Measurements from ENCODE around the gene SLC38A3.
"Not testable (repeated sequence)": the region's sequence is repeated elsewhere in the genome, so short reads cannot be mapped to it uniquely, and the experiment has no call there.

SLC38A3 gene

DNA sequence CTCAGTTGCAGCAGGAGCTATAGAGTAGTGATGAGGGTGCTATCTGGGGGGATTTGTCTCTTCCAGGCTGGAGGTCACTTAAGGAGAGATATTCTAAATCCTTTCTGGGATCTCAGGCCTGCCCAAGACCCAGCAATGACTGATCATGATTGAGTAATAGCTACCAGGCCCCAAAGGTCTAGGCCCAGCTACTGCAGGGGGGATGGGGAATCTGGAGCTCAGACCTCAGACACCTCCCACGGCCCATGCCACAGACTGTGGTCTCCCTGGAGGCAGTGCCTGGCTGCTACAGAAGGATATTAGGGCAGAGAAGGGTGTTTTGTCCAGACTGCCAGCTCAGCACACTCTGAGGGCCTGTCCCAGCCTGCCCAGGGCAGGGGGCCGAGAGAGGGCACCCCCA, 6.9 kb downstream of the SLC38A3 start:
- no peak for DNase-seq

DNA sequence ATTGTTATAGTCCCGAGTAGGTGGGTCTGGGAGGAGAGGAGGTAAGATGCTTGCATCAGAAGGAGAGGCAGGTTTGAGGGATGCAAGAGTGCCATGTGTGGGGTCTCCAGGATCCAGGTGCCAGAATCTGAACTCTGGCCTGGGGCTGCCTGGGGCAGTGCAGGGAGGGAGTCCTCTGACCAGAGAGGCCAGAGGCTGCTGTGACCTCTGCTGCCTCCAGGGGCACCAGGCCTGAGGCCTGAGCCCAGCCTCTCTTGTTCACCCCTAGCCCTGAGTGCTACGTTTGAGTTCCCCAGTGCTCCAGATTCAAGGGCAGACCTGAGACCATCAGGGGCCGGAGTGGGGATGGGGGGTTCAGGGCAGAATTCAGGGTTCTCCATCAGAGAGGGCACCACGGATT, 7.4 kb downstream of the SLC38A3 start:
- DNase-seq: no peak

GRCh38 chr3:50212971-50213370, 7.9 kb downstream of the SLC38A3 start:
- DNase-seq: no peak

DNA sequence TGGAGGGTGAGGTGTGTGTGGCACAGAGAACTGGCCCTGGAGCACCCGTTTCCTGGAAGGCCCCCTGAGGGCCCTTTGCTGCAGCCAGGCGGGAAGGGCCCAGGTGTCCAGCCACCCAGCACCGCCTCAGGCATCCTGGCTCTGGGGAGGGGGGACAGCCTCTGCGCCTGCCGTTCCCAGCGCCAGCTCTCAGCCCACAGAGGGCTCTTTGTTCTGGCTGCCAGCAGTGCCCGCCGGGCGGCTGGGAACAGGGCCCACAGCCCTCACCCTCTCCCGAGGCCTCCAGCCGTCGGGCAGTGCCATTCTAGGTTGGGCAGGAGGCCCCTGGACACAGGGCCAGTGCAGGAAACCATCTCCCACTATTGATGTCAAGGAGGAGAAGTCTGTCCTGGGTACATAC, 8.3 kb downstream of the SLC38A3 start:
- DNase-seq: no peak

GRCh38 chr3:50214824-50215223, 9.8 kb downstream of the SLC38A3 start:
- DNase-seq: no peak

GRCh38 chr3:50215529-50215928, 10.5 kb downstream of the SLC38A3 start:
- DNase-seq: no peak

DNA sequence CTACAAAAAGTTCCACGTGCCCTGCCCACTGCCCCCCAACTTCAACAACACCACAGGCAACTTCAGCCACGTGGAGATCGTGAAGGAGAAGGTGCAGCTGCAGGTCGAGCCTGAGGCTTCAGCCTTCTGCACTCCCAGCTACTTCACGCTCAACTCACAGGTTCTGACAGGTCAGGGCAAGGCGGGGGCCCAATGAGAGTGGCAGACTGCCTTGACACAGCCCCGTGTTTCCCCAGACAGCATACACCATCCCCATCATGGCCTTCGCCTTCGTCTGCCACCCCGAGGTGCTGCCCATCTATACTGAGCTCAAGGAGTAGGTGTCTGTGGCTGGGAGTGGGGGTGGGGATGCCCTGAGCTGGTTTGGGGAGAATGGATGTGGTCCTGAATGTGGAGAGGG, 12.6 kb downstream of the SLC38A3 start:
- no peak for DNase-seq

- no peak for DNase-seq
Measured at GRCh38 chr3:50218448-50218847, 13.4 kb downstream of the SLC38A3 start.

- DNase-seq: no peak
Measured at GRCh38 chr3:50219285-50219684, 14.2 kb downstream of the SLC38A3 start.

DNA sequence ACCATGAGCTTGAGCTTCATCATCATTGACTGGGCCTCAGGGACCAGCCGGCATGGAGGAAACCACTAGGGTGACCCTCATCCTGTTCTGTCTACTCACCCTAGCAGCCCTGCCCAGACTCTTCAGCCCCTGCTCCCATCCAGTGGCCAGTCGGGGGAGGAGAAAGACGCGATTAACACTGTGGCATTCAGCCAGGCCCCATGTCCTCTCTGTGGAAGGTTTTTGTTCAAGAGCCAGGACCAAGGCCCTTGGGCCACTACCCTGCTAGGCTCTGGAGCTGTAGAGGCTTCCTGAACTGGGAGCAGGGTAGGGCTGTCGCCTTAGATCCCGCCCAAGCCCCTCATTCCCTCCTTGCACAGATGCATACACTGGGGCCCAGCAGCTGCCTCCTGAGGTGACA, 15.0 kb downstream of the SLC38A3 start:
- DNase-seq: no peak

- no peak for DNase-seq
Measured at GRCh38 chr3:50221051-50221410, 16.0 kb downstream of the SLC38A3 start.

- DNase-seq: no peak
Measured at GRCh38 chr3:50221411-50222168, 16.5 kb downstream of the SLC38A3 start.

DNA sequence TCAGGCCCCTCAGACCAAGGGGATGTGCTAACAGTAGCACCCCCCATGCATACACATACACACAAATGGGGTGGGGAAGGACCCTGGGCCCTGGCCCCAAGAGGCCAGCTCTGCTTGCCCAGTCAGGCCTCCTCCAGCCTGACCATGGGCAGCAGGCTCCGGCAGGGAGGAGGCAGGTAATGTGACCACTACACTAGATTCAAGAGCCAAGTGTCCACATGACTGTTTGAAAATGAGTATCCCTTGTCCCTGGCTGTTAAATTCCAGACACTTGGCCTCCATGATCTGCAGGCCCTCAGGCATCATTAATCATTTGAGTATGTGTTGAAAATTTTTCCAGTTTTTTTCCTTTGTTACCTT, 17.1 kb downstream of the SLC38A3 start:
- DNase-seq: no peak

DNA sequence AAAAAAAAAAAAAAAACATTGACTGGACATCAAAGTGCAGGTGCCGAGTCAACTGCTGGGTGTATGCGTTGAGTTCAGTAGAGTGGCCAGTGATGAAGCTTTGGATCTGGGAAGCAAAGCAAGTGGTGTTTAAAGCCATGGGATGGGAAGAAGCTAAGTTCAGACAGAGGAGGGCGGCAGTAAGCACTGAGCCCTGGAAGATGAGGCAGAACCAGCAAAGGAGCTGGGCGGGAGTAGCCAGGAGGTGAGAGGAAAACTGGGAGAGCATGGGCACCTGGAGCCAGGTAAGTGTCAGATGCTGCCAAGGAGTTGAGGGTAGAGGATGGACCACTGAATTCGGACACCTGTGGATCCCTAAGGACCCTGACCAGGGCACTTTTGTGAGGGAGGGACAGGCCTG, 19.6 kb downstream of the SLC38A3 start:
- DNase-seq: no peak

- no peak for DNase-seq
Measured at GRCh38 chr3:50226888-50227389, 21.9 kb downstream of the SLC38A3 start.

DNA sequence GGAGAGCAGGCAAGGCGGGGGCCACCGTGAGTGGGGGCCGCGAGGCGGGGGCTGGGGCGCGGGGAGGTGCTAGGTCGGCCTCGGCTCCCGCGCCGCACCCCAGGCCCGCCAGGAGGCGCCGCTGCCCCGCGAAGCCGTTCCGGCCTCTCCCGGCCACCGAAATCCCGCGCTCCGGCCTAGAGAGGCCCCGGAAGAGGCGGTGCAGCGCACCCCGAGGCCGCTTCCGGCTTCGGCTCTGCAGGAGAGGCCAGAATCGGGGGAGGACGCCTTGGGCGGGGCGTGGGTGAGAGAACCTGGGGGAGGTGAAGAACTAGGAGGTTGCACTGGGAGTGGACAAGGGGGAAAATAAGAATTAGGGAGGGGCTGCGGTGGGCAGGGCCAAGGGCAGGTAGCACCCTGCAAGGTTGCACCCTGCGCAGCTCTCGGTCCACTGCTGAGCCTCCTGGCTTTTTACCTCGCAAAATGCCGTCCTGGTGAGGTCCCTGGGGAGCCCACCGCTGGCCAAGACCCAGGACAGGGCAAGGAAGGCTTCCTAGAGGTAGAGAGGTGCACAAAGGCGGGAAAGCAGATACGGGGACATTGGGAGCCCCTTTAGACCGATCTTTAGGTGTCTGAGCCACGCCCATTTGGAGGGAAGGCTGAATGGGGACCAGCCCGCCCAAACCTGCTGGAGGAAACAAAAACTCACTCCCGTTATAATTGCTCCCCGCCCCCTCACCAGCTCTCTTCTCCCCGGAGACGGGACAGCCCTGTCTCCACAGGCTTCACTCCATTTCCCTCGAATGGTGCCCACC, 22.5 kb downstream of the SLC38A3 start:
- DNase-seq: peak; percentile 95

DNA sequence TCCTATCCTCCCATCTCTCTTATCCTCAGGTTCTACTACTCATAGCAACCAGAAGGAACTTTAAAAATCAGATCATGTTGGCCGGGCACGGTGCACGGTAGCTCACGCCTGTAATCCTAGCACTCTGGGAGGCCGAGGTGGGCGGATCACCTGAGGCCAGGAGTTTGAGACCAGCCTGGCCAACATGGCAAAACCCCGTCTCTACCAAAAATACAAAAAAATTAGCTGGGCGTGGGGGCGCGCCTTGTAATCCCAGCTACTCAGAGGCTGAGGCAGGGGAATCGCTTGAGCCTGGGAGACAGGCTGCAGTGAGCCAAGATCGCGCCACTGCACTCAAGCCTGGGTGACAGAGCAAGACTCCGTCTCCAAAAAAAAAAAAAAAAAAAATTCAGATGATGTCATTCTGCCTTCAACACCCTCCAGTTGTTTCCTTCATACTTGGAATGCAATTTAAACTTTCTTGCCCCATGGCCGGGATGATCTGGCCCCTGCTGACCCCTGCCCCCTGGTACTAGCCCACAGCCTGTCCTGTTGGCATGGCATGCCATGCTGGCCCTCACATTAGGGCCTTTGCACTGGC, 23.2 kb downstream of the SLC38A3 start:
- not testable (repeated sequence) for DNase-seq

- no peak for DNase-seq
Measured at GRCh38 chr3:50229490-50229889, 24.4 kb downstream of the SLC38A3 start.

DNA sequence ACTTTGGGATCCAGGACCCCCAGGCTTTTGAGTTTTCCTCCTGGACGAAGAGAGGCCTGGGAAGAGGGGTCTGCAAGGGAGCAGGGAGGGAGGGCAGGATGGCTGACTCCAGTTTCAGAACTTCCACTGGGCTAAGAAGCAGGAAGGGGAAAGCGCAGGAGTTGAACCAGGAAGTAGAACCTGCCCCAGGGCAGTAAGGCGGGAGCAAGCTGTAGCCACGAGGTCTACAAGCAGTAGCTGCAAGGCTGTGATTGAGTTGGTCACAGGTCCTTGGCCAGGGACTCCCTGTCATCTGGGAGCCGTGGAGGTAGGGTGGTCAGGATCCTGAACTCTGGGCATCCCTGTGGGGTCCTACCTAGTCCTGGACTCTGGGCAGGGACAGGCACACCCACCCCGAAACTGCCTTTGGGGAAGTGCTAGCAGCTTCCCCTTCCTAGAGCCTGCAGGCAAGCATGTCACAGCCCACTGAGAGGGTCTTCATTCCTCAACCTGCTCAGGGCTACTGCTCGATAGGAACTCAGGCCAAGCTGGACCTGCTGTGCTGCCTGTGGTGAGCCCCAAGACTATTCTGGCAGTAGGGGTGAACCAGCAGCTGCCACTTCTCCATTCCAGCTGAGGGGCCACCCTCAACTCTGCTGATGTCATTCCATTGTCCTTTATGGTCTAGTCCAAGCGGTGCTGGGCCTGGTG, 25.2 kb downstream of the SLC38A3 start:
- no peak for DNase-seq

GRCh38 chr3:50230794-50231125, 25.7 kb downstream of the SLC38A3 start:
- DNase-seq: no peak

- DNase-seq: no peak
Measured at GRCh38 chr3:50231581-50231980, 26.5 kb downstream of the SLC38A3 start.

- DNase-seq: no peak
Measured at GRCh38 chr3:50232303-50232702, 27.2 kb downstream of the SLC38A3 start.

DNA sequence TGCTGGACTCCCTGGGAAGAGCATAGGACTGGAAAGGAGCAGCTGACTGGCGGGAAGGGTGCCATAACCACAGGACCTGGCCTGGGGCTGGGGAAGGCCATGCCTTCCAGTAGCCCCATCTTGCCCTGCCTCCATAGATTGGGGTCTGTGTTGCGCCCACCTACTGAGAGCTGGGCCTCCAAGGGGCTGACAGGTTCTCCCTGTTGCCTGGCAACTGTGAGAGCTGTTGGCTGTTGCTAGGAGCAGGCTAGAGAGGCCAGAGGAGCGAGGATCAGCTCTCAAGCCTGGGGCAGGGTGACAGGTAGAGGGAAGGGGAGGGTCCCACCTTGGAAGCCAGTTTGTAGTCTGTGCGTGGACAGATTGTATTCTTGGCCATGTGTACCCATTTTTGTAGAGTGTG, 28.1 kb downstream of the SLC38A3 start:
- no peak for DNase-seq
